Measurements from ENCODE around the gene ADCY9.

The ADCY9 gene

DNA sequence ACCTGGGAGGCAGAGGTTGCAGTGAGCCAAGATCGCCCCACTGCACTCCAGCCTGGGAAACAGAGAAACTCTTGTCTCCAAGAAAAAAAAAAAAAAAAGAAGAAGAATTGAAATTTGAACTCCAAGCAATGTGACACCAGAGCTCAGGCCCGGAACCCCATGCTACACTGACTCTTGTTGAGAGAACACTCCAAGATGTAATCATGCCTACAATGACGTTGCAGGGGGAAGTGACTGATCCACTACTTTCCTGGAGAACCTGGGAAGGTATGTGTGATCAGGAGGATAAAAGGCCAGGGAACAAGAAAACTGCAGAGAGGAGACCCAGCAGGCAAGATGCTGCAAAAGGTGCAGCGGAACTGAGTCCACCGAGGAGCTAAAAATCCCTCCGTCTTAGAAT is 57.9 kb downstream of the ADCY9 start:
- no peaks in the 10 kb centered on the region for H3K9me2 ChIP-seq (replicated peaks; ENCODE audit: insufficient read depth, low read length)
- no peak overlapping the region for H3K27ac ChIP-seq (ENCODE audit: low read depth, low read length)
- no peaks in the 10 kb centered on the region for H3K79me2 ChIP-seq (ENCODE audit: insufficient read depth, low read length)
- no peaks in the 10 kb centered on the region for H3K27me3 ChIP-seq (ENCODE audit: low read length)
- no peak overlapping the region for H3K9ac ChIP-seq (ENCODE audit: low read length)
- H3K9me3 ChIP-seq (ENCODE audit: insufficient read depth, low read length): peaks cover 8% of the 10 kb centered on the region; the same call in 1 of the 2 replicates
- no peaks in the 10 kb centered on the region for H3F3A ChIP-seq (ENCODE audit: insufficient read depth)
- H3K36me3 ChIP-seq (ENCODE audit: low read length): no peaks in the 10 kb centered on the region
- no peak overlapping the region for H3K4me3 ChIP-seq (ENCODE audit: insufficient read depth, low read length, poor library complexity, severe bottlenecking)
- H2AFZ ChIP-seq (ENCODE audit: low read depth, low read length, severe bottlenecking): no peak overlapping the region
- no peaks in the 10 kb centered on the region for H4K20me1 ChIP-seq (ENCODE audit: low read depth, low read length)
- no peak overlapping the region for H3K4me2 ChIP-seq (ENCODE audit: low read depth, low read length, poor library complexity, severe bottlenecking)
- TF ChIP-seq, protein P1, sequence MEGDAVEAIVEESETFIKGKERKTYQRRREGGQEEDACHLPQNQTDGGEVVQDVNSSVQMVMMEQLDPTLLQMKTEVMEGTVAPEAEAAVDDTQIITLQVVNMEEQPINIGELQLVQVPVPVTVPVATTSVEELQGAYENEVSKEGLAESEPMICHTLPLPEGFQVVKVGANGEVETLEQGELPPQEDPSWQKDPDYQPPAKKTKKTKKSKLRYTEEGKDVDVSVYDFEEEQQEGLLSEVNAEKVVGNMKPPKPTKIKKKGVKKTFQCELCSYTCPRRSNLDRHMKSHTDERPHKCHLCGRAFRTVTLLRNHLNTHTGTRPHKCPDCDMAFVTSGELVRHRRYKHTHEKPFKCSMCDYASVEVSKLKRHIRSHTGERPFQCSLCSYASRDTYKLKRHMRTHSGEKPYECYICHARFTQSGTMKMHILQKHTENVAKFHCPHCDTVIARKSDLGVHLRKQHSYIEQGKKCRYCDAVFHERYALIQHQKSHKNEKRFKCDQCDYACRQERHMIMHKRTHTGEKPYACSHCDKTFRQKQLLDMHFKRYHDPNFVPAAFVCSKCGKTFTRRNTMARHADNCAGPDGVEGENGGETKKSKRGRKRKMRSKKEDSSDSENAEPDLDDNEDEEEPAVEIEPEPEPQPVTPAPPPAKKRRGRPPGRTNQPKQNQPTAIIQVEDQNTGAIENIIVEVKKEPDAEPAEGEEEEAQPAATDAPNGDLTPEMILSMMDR (IDR thresholded peaks at IDR 0.05; ENCODE audit: insufficient read depth, low read length, poor library complexity, severe bottlenecking): no peak
- no peak for TF ChIP-seq EZH2phosphoT487 (conservative IDR thresholded peaks at IDR 0.05; ENCODE audit: low read length)

DNA sequence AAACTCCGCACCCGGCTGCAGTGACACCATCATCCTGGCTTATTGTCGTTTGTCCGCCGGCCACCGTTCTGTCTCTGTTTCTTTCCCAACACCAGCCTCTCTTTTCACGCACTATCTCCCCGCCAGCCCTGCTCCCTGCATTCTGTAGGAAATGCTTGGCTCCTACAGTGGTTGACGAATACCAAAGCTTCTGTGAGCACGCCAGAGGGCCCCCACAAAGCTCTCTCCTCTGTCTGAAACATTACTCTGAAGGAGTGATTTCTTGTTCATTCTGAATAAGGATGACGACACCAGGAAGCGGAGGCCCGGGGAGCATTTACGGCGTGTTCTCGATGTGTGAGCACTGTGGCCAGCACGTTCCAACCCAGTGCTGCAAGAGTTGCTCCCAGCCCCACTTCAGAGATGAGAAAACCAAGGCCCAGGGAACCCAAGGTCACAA is 58.8 kb downstream of the ADCY9 start:
- Histone ChIP-seq H3K9me3 (ENCODE audit: insufficient read depth, low read length) (peaks cover 7% of the 10 kb centered on the region; the same call in 1 of the 2 replicates), H3K9ac (ENCODE audit: low read length) (no peak overlapping the region), H3K4me3 (ENCODE audit: insufficient read depth, low read length, poor library complexity, severe bottlenecking) (no peak overlapping the region), H3F3A (ENCODE audit: insufficient read depth) (no peaks in the 10 kb centered on the region), H3K4me2 (ENCODE audit: low read depth, low read length, poor library complexity, severe bottlenecking) (no peak overlapping the region), H3K9me2 (replicated peaks; ENCODE audit: insufficient read depth, low read length) (no peaks in the 10 kb centered on the region), H2AFZ (ENCODE audit: low read depth, low read length, severe bottlenecking) (no peak overlapping the region), H3K79me2 (ENCODE audit: insufficient read depth, low read length) (no peaks in the 10 kb centered on the region), H4K20me1 (ENCODE audit: low read depth, low read length) (no peaks in the 10 kb centered on the region), H3K27me3 (ENCODE audit: low read length) (no peaks in the 10 kb centered on the region), H3K36me3 (ENCODE audit: low read length) (no peaks in the 10 kb centered on the region), H3K27ac (ENCODE audit: low read depth, low read length) (no peak overlapping the region)
- TF ChIP-seq EZH2phosphoT487 (conservative IDR thresholded peaks at IDR 0.05; ENCODE audit: low read length): no peak
- TF ChIP-seq, protein P1 (IDR thresholded peaks at IDR 0.05; ENCODE audit: insufficient read depth, low read length, poor library complexity, severe bottlenecking): no peak

DNA sequence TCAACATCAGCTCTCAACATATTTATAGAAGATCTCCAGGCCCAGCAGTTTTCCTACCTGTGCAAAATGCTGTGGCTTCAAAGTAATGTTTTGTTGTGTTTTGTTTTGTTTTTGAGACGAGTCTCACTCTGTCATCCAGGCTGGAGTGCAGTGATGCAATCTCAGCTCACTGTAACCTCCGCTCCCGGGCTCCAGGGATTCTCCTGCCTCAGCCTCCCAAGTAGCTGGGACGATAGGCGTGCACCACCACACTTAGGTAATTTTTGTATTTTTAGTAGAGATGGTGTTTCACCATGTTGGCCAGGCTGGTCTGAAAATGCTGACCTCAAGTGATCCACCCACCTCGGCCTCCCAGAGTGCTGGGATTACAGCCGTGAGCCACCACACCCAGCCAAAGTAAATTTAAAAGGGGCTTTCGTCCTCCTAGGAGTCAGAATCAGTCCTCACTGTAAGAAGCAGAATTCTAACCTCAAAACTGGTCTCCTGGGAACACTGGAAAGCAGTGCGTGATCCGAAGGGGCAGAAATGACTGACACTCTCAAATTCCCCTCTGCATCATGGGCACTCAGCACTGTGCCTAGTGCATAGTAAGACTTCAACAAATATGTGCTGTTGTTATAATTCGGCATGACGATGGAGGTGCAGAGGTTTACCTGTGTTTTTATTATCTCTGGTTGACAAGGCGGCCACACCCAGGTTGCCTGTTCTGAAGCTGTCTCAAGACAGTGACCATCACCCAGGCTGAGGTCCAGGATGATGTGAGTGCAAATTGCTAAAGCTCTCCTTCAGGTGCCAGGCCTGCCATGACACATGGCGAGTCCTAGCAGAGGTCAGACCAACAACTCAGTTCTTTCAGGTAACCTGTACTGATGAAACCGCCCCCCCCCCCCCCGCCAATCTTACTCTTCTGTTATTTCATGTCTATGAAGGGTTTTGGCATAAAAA is 59.8 kb downstream of the ADCY9 start:
- Histone ChIP-seq H2AFZ (ENCODE audit: low read depth, low read length, severe bottlenecking) (no peak overlapping the region), H3K9me2 (replicated peaks; ENCODE audit: insufficient read depth, low read length) (no peaks in the 10 kb centered on the region), H3K27me3 (ENCODE audit: low read length) (no peaks in the 10 kb centered on the region), H3K9ac (ENCODE audit: low read length) (no peak overlapping the region), H3F3A (ENCODE audit: insufficient read depth) (no peaks in the 10 kb centered on the region), H3K27ac (ENCODE audit: low read depth, low read length) (no peak overlapping the region), H3K36me3 (ENCODE audit: low read length) (no peaks in the 10 kb centered on the region), H3K4me3 (ENCODE audit: insufficient read depth, low read length, poor library complexity, severe bottlenecking) (no peak overlapping the region), H4K20me1 (ENCODE audit: low read depth, low read length) (no peaks in the 10 kb centered on the region), H3K9me3 (ENCODE audit: insufficient read depth, low read length) (peaks cover 4% of the 10 kb centered on the region; the same call in 1 of the 2 replicates), H3K79me2 (ENCODE audit: insufficient read depth, low read length) (no peaks in the 10 kb centered on the region), H3K4me2 (ENCODE audit: low read depth, low read length, poor library complexity, severe bottlenecking) (no peak overlapping the region)
- TF ChIP-seq, protein P1 (IDR thresholded peaks at IDR 0.05; ENCODE audit: insufficient read depth, low read length, poor library complexity, severe bottlenecking): no peak
- no peak for TF ChIP-seq EZH2phosphoT487 (conservative IDR thresholded peaks at IDR 0.05; ENCODE audit: low read length)

All from SU-DHL-6 (cell line).